Breast epithelium (tissue), 3 donors: Measurements from ENCODE around the gene NRN1L.

ENCODE experiments used
- POLR2A ChIP-seq: fragments of 450-650 bp; IDR thresholded peaks from one replicate; pipeline ENCODE4 v1.6.1; 2016; ENCODE audit warnings: antibody characterized with exemption, mild to moderate bottlenecking, moderate library complexity
- TF ChIP-seq, protein P1 (sequence below), 3 donors: fragments of 450-650 bp; IDR thresholded peaks; one replicate each; pipeline ENCODE4 v1.5.1; 2016 to 2017; ENCODE audit warnings: antibody characterized with exemption in 3 of 3, mild to moderate bottlenecking in 3 of 3, moderate library complexity in 3 of 3

DNA sequence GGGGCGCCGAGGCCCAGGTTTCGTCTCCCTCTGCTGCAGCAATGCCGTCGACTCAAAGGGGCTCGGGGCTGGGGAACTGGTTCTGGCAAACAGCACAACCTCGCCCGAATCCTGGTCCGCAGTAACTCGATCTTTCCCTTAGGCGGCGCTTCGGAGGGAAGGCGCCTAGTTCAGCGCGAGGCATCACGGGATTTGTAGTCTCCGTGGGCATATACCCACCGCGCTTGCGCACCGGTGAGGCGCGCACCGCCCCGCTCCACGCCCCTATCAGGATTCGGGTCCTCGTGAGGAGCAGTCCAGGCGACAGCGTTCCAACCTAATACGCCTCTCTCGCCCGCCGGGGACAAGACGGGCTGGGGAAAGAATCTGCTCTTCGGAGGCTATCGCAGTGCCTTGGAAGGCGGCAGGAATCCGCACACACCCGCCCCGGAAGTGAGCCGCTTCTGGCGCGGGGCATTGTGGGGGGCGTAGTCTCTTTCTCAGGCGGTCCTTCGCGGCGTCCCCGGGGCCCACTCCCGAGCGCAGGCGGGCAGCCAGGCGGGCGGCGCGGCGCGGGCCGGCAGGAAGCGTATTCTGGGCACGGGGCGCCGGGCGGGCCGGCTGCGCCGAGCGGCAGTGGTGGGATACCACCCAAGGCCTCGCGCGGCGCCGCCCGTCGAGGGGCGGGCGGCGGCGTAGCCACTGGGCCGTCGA lies 42.7 kb upstream of the NRN1L start, which contains the start of gene THAP11:
- TF ChIP-seq, protein P1, sequence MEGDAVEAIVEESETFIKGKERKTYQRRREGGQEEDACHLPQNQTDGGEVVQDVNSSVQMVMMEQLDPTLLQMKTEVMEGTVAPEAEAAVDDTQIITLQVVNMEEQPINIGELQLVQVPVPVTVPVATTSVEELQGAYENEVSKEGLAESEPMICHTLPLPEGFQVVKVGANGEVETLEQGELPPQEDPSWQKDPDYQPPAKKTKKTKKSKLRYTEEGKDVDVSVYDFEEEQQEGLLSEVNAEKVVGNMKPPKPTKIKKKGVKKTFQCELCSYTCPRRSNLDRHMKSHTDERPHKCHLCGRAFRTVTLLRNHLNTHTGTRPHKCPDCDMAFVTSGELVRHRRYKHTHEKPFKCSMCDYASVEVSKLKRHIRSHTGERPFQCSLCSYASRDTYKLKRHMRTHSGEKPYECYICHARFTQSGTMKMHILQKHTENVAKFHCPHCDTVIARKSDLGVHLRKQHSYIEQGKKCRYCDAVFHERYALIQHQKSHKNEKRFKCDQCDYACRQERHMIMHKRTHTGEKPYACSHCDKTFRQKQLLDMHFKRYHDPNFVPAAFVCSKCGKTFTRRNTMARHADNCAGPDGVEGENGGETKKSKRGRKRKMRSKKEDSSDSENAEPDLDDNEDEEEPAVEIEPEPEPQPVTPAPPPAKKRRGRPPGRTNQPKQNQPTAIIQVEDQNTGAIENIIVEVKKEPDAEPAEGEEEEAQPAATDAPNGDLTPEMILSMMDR (IDR thresholded peaks at IDR 0.05) = peak; percentile 90 to 95 (median 90)
- TF ChIP-seq POLR2A = no peak
